Measurements from ENCODE around the gene CD14.

Gene CD14

GRCh38 chr5:140590861-140591260 is 42.1 kb downstream of the CD14 start:
- Histone ChIP-seq H3K27ac (ENCODE audit: low read depth, low read length) (no peak overlapping the region), H3K79me2 (ENCODE audit: insufficient read depth, low read length) (no peaks in the 10 kb centered on the region), H2AFZ (ENCODE audit: low read depth, low read length, severe bottlenecking) (no peak overlapping the region), H3F3A (ENCODE audit: insufficient read depth) (no peaks in the 10 kb centered on the region), H3K9me3 (ENCODE audit: insufficient read depth, low read length) (no peaks in the 10 kb centered on the region), H3K27me3 (ENCODE audit: low read length) (no peaks in the 10 kb centered on the region), H3K36me3 (ENCODE audit: low read length) (no peaks in the 10 kb centered on the region), H3K9me2 (replicated peaks; ENCODE audit: insufficient read depth, low read length) (no peaks in the 10 kb centered on the region), H4K20me1 (ENCODE audit: low read depth, low read length) (no peaks in the 10 kb centered on the region), H3K4me3 (ENCODE audit: insufficient read depth, low read length, poor library complexity, severe bottlenecking) (no peak overlapping the region), H3K9ac (ENCODE audit: low read length) (no peak overlapping the region), H3K4me2 (ENCODE audit: low read depth, low read length, poor library complexity, severe bottlenecking) (no peak overlapping the region)
- no peak for TF ChIP-seq EZH2phosphoT487 (conservative IDR thresholded peaks at IDR 0.05; ENCODE audit: low read length)
- TF ChIP-seq, protein P1, sequence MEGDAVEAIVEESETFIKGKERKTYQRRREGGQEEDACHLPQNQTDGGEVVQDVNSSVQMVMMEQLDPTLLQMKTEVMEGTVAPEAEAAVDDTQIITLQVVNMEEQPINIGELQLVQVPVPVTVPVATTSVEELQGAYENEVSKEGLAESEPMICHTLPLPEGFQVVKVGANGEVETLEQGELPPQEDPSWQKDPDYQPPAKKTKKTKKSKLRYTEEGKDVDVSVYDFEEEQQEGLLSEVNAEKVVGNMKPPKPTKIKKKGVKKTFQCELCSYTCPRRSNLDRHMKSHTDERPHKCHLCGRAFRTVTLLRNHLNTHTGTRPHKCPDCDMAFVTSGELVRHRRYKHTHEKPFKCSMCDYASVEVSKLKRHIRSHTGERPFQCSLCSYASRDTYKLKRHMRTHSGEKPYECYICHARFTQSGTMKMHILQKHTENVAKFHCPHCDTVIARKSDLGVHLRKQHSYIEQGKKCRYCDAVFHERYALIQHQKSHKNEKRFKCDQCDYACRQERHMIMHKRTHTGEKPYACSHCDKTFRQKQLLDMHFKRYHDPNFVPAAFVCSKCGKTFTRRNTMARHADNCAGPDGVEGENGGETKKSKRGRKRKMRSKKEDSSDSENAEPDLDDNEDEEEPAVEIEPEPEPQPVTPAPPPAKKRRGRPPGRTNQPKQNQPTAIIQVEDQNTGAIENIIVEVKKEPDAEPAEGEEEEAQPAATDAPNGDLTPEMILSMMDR (IDR thresholded peaks at IDR 0.05; ENCODE audit: insufficient read depth, low read length, poor library complexity, severe bottlenecking): no peak

DNA sequence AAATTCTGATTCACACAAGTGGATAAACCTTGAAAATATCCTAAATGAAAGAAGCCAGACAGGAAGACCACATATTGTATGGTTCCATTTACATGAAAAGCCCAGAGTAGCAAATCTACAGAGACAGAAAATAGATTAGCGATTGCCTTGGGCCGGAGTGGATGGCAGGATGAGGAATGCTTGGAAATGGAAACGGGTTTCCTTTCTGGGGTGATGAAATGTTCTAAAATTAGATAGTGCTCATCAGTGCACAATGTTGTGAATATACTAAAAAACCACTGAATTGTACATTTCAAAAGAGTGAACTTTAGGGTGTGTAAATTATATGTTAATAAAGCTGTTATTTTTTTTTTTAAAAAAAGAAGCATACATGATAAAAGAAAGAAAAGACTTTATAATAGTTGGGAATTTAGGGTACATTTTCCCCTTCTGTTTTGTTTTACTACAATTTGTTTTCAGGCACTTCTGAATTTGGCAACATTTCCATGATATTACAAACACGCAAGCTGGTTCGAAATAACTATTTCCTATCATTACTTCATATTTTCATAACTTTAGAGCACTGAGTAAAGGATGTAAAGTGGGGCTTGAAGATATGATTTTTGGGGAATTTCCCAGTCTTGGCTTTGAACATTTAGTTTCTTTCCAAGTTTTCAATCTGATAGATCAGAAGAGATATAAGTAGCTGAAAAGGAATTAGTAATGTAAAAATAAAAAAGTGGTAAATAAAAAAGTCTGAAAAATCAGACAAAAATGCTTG is 44.5 kb downstream of the CD14 start:
- H3K4me3 ChIP-seq (ENCODE audit: insufficient read depth, low read length, poor library complexity, severe bottlenecking): no peak overlapping the region
- H4K20me1 ChIP-seq (ENCODE audit: low read depth, low read length): no peaks in the 10 kb centered on the region
- TF ChIP-seq, protein P1 (IDR thresholded peaks at IDR 0.05; ENCODE audit: insufficient read depth, low read length, poor library complexity, severe bottlenecking): no peak
- no peak for TF ChIP-seq EZH2phosphoT487 (conservative IDR thresholded peaks at IDR 0.05; ENCODE audit: low read length)
- no peaks in the 10 kb centered on the region for H3K79me2 ChIP-seq (ENCODE audit: insufficient read depth, low read length)
- H3K9ac ChIP-seq (ENCODE audit: low read length): no peak overlapping the region
- no peak overlapping the region for H3K4me2 ChIP-seq (ENCODE audit: low read depth, low read length, poor library complexity, severe bottlenecking)
- no peaks in the 10 kb centered on the region for H3K27me3 ChIP-seq (ENCODE audit: low read length)
- no peak overlapping the region for H3K27ac ChIP-seq (ENCODE audit: low read depth, low read length)
- H3F3A ChIP-seq (ENCODE audit: insufficient read depth): no peaks in the 10 kb centered on the region
- H3K36me3 ChIP-seq (ENCODE audit: low read length): no peaks in the 10 kb centered on the region
- no peak overlapping the region for H2AFZ ChIP-seq (ENCODE audit: low read depth, low read length, severe bottlenecking)
- no peaks in the 10 kb centered on the region for H3K9me2 ChIP-seq (replicated peaks; ENCODE audit: insufficient read depth, low read length)
- no peaks in the 10 kb centered on the region for H3K9me3 ChIP-seq (ENCODE audit: insufficient read depth, low read length)

DNA sequence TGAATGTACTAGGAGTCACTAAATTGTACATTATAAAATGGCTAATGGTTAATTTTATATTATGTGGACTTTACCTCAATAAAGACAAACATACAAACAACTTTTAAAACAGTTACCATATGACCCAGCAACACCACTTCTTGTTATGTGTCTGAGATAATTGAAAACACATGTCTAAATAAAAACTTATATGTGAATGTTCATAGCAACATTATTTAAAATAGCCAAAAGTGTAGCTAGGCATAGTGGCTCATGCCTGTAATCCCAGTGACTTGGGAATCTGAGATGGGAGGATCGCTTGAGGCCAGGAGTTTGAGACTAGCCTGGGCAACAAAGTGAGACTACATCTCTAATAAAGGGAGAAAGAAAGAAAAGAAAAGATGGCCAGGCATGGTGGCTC is 45.5 kb downstream of the CD14 start:
- Histone ChIP-seq H3K27me3 (ENCODE audit: low read length) (no peaks in the 10 kb centered on the region), H3F3A (ENCODE audit: insufficient read depth) (no peaks in the 10 kb centered on the region), H3K4me3 (ENCODE audit: insufficient read depth, low read length, poor library complexity, severe bottlenecking) (no peak overlapping the region), H3K9me3 (ENCODE audit: insufficient read depth, low read length) (no peaks in the 10 kb centered on the region), H4K20me1 (ENCODE audit: low read depth, low read length) (no peaks in the 10 kb centered on the region), H3K79me2 (ENCODE audit: insufficient read depth, low read length) (no peaks in the 10 kb centered on the region), H3K27ac (ENCODE audit: low read depth, low read length) (no peak overlapping the region), H3K36me3 (ENCODE audit: low read length) (no peaks in the 10 kb centered on the region), H3K9me2 (replicated peaks; ENCODE audit: insufficient read depth, low read length) (no peaks in the 10 kb centered on the region), H3K4me2 (ENCODE audit: low read depth, low read length, poor library complexity, severe bottlenecking) (no peak overlapping the region), H3K9ac (ENCODE audit: low read length) (no peak overlapping the region), H2AFZ (ENCODE audit: low read depth, low read length, severe bottlenecking) (no peak overlapping the region)
- TF ChIP-seq EZH2phosphoT487 (conservative IDR thresholded peaks at IDR 0.05; ENCODE audit: low read length): no peak
- TF ChIP-seq, protein P1 (IDR thresholded peaks at IDR 0.05; ENCODE audit: insufficient read depth, low read length, poor library complexity, severe bottlenecking): no peak
